Renal cortex interstitium (tissue), 3 donors: ENCODE results near the gene STRIT1. TPM values are rescaled to one million over a fixed set of nuclear protein-coding genes. Genes with fewer than 3 reads are reported as not detected.

Experiments used
- polyA plus RNA-seq, 3 donors: library from polyadenylated mRNA; unstranded; fragments of 120-200 nt; gene quantifications; one replicate each; pipeline ENCODE4 v1.2.1, GENCODE V29; 2013; ENCODE audit not compliant: insufficient read length in 3 of 3

Gene STRIT1
- polyA plus RNA-seq, 3 donors, result 0.81 to 2.0 (median 1.7) TPM

Other genes with a start within 250 kb of the STRIT1 start
- 100 to 1,000 TPM; 376 to 427 (median 409) TPM for gene MME, start 213.4 kb downstream of the STRIT1 start, polyA plus RNA-seq